ENCODE results near the gene SPATA46.

GRCh38 chr1:162366149-162366548 is 10.5 kb downstream of the SPATA46 start:
- no peak for TF ChIP-seq CTCF (conservative IDR thresholded peaks at IDR 0.05; ENCODE audit: low read length)
- TF ChIP-seq EZH2phosphoT487 (IDR thresholded peaks at IDR 0.05; ENCODE audit: borderline replicate concordance): no peak
